Type B pancreatic cell (in vitro differentiated cells): ENCODE results near the gene MTIF2. TPM values are rescaled to one million over a fixed set of nuclear protein-coding genes. Genes with fewer than 3 reads are reported as not detected.
"Not testable (repeated sequence)": the region's sequence is repeated elsewhere in the genome, so short reads cannot be mapped to it uniquely, and the experiment has no call there.

Source experiments
- DNase-seq: peaks from one replicate; pipeline ENCODE4 v3.0.0; 2021; ENCODE audit warnings: mixed read lengths; ENCODE audit not compliant: unreplicated experiment; ENCODE audit errors: extremely low spot score
- H3K27ac Mint-ChIP-seq: 2 replicates; pipeline ENCODE4 v1.8.0; 2021; ENCODE audit warnings: mild to moderate bottlenecking, mixed read lengths
- H3K27me3 Mint-ChIP-seq: 2 replicates; pipeline ENCODE4 v1.8.0; 2021; ENCODE audit warnings: mixed read lengths
- H3K36me3 Mint-ChIP-seq: 2 replicates; pipeline ENCODE4 v1.8.0; 2021; ENCODE audit warnings: mixed read lengths
- H3K4me1 Mint-ChIP-seq: one replicate; pipeline ENCODE4 v1.8.0; 2021; ENCODE audit warnings: mixed read lengths; ENCODE audit not compliant: unreplicated experiment
- H3K4me3 Mint-ChIP-seq: 2 replicates; pipeline ENCODE4 v1.8.0; 2021; ENCODE audit warnings: mild to moderate bottlenecking, mixed read lengths
- H3K9me3 Mint-ChIP-seq: 2 replicates; pipeline ENCODE4 v1.8.0; 2021; ENCODE audit warnings: mixed read lengths
- total RNA-seq: library from RNA; stranded (reverse); gene quantifications from 2 replicates; pipeline ENCODE4 v1.2.1, GENCODE V29; 2021; ENCODE audit warnings: low replicate concordance
- TF ChIP-seq, protein P1 (sequence below): fragments of 200-600 bp; sonication (generic); conservative IDR thresholded peaks from 2 replicates; pipeline ENCODE4 v1.5.0; 2021; ENCODE audit warnings: antibody characterized with exemption, mild to moderate bottlenecking

The MTIF2 gene
- total RNA-seq, 1 donor from 2014 or later, result 33.2 TPM

GRCh38 chr2:55247025-55247424 lies 22.0 kb downstream of the MTIF2 start:
- Mint-ChIP-seq H3K4me3 (no peak overlapping the region), H3K27me3 (no peaks in the 10 kb centered on the region), H3K4me1 (no peaks in the 10 kb centered on the region), H3K36me3 (peaks cover 4% of the 10 kb centered on the region), H3K27ac (no peak overlapping the region), H3K9me3 (no peaks in the 10 kb centered on the region)
- TF ChIP-seq, protein P1, sequence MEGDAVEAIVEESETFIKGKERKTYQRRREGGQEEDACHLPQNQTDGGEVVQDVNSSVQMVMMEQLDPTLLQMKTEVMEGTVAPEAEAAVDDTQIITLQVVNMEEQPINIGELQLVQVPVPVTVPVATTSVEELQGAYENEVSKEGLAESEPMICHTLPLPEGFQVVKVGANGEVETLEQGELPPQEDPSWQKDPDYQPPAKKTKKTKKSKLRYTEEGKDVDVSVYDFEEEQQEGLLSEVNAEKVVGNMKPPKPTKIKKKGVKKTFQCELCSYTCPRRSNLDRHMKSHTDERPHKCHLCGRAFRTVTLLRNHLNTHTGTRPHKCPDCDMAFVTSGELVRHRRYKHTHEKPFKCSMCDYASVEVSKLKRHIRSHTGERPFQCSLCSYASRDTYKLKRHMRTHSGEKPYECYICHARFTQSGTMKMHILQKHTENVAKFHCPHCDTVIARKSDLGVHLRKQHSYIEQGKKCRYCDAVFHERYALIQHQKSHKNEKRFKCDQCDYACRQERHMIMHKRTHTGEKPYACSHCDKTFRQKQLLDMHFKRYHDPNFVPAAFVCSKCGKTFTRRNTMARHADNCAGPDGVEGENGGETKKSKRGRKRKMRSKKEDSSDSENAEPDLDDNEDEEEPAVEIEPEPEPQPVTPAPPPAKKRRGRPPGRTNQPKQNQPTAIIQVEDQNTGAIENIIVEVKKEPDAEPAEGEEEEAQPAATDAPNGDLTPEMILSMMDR, result no peak
- DNase-seq, result no peak

DNA sequence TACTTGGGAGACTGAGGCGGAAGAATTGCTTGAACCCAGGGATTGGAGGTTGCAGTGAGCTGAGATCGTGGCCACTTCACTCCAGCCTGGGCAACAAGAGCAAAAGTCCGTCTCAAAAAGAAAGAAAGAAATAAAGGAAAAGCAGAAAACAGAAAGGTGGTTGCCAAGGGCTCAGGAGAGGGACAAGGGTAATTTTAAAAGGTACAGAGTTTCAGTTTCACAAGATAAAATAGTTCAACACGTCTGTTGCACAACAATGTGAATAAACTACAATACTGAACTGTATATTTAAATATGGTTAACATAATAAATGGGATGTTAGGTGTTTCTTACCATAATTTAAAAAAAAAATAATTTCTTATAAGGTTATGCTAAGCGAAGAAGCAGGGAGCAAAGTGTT lies 23.6 kb downstream of the MTIF2 start:
- TF ChIP-seq, protein P1, result no peak
- Mint-ChIP-seq H3K4me3 (no peak overlapping the region), H3K27me3 (no peaks in the 10 kb centered on the region), H3K27ac (no peak overlapping the region), H3K36me3 (peaks cover 4% of the 10 kb centered on the region), H3K9me3 (no peaks in the 10 kb centered on the region), H3K4me1 (no peaks in the 10 kb centered on the region)
- DNase-seq, result no peak

GRCh38 chr2:55242617-55243016 lies 26.4 kb downstream of the MTIF2 start:
- no peak overlapping the region for H3K4me3 Mint-ChIP-seq
- no peaks in the 10 kb centered on the region for H3K27me3 Mint-ChIP-seq
- H3K36me3 Mint-ChIP-seq, result peaks cover 10% of the 10 kb centered on the region
- DNase-seq, result no peak
- no peak overlapping the region for H3K27ac Mint-ChIP-seq
- H3K9me3 Mint-ChIP-seq, result no peaks in the 10 kb centered on the region
- H3K4me1 Mint-ChIP-seq, result no peaks in the 10 kb centered on the region
- TF ChIP-seq, protein P1, result no peak

DNA sequence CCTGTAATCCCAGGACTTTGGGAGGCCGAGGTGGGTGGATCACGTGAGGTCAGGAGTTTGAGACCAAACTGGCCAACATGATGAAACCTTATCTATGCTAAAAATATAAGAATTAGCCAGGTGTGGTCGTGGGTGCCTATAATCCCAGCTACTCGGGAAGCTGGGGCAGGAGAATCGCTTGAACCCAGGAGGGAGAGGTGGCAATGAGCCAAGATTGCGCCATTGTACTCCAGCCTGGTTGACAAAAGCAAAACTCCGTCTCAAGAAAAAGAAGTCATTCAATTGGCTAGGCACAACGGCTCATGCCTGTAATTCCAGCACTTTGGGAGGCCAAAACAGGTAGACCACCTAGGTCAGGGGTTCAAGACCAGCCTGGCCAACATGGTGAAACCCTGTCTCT lies 27.4 kb downstream of the MTIF2 start:
- H3K36me3 Mint-ChIP-seq, result peaks cover 10% of the 10 kb centered on the region
- not testable (repeated sequence) for H3K4me1 Mint-ChIP-seq, H3K27ac Mint-ChIP-seq, H3K4me3 Mint-ChIP-seq, H3K27me3 Mint-ChIP-seq, DNase-seq, H3K9me3 Mint-ChIP-seq

DNA sequence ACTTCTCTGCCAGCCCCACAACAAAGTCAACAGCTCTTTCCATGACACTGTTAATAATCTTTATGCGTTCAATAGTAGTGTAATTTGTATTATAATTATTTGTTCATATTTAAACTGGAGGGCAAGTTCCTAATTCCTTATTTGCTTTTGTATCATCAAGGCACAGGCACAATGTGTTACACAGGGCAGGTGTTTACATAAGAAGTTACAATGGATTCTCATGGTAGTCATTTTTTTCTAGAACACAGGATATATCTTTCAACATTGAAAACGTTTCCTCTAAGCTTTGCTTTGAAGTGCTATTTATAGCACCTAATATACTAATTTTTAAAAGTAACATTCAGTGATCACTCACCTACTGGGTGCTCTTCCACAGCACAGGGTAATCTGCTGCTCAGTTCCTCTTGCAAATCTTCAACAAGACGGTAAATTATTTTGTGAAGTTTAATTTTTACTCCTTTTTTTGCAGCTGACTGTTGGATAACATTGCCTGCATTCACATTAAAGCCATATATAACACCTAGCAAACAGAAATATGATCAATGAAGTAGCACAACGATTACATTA lies 29.3 kb downstream of the MTIF2 start:
- H3K27me3 Mint-ChIP-seq, result no peaks in the 10 kb centered on the region

DNA sequence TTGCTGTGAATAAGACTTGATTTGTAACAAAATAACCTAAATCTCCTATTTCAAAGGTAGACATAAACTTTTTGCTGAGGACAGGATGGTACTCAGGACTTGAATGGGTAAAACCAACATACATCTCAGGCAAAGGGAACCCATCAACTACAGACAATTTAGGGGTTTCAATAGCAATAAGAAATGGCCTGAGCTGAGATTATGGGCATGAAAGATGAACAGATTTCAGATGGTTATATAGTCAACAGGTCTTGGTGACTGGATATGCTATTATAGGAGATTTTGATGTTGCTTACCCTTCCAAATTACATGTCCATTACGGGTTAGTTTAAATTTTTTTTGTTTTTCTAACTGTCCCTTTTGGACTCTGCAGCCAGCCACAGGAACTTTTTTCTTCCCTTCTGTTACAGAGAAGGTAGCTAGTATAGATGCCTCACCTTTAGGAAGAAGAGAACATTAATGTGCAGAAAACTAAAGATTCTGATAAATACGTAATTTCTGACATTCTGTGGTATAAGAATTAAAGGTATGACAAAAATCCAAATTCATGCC lies 32.0 kb downstream of the MTIF2 start:
- H3K27me3 Mint-ChIP-seq, result no peaks in the 10 kb centered on the region
- no peak for DNase-seq
- H3K36me3 Mint-ChIP-seq, result peaks cover 17% of the 10 kb centered on the region
- peaks cover 6% of the 10 kb centered on the region for H3K4me1 Mint-ChIP-seq
- no peak overlapping the region for H3K27ac Mint-ChIP-seq
- TF ChIP-seq, protein P1, result no peak
- H3K4me3 Mint-ChIP-seq, result no peak overlapping the region
- no peaks in the 10 kb centered on the region for H3K9me3 Mint-ChIP-seq

More for the DNA sequence above, 29.3 kb downstream of the MTIF2 start:
- no peak overlapping the region for H3K4me3 Mint-ChIP-seq
- H3K27ac Mint-ChIP-seq, result no peak overlapping the region
- TF ChIP-seq, protein P1, result no peak
- no peaks in the 10 kb centered on the region for H3K9me3 Mint-ChIP-seq
- H3K36me3 Mint-ChIP-seq, result peaks cover 13% of the 10 kb centered on the region
- DNase-seq, result no peak
- no peaks in the 10 kb centered on the region for H3K4me1 Mint-ChIP-seq
